22Rv1 (cell line): ENCODE measurements around the gene IQCE.

Experiments used
- CTCF ChIP-seq: fragments of 450-650 bp; IDR thresholded peaks from 2 replicates; pipeline ENCODE4 v1.5.1; 2017; ENCODE audit warnings: mild to moderate bottlenecking
- ZFX ChIP-seq: fragments of 450-650 bp; IDR thresholded peaks from 2 replicates; pipeline ENCODE4 v1.6.1; 2017; ENCODE audit warnings: antibody characterized with exemption, borderline replicate concordance

- TF ChIP-seq CTCF (no peak), ZFX (no peak)
These were observed 81.1 kb downstream of the IQCE start for GRCh38 chr7:2639695-2640481.
